Measurements from ENCODE around the gene MDFIC2.
"Not testable (repeated sequence)": the region's sequence is repeated elsewhere in the genome, so short reads cannot be mapped to it uniquely, and the experiment has no call there.

MDFIC2 gene

DNA sequence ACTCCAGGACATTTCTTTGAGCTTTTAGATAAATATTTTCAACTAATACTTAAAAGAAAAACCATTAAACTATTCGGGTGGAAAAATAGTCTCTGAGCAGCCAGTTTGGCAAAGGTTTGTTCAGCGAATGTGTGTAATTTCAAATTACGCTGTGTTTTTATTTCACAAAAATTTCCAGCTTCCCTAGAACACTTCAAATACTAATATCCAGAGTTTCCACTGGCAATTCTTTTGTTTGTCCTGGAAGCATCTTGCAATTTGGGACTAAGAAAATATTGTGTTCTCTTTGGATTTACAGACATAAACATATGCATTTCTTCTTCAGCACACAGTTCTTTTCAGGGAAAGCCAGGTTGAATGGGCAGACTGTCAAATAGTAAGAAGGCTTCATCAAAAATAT lies 61.9 kb downstream of the MDFIC2 start:
- DNase-seq: no peak

DNA sequence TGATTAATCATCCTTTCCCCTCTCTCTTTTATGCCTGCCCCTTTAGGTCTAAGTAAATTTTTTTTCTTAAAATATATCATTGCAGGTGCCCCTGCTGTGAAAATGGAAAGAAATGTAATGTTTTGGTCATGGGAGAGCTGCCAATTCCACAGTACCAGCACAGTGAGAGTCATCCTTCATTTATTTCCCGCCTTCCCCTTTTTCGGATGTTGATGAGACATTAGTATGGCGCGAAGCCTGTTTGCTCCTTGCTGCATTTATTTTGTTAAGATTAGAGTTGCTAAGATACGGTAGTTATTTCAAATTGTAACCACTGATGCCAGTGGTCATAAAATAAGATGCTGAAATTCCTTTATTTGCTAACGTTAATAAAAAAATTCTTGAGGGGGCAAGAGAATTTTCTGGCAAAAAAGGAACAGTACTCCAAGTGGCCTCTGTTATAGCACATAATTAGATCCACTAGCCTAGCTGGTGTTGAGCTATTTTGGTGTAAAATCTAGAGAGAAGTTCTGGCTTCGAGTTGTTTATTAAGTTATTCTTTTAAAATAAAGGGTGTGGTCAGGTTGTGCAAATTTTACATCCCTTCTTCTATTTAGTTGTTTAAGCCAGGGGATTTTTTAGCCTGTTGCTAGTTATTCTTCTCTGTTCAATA lies 62.8 kb downstream of the MDFIC2 start:
- no peak for DNase-seq

DNA sequence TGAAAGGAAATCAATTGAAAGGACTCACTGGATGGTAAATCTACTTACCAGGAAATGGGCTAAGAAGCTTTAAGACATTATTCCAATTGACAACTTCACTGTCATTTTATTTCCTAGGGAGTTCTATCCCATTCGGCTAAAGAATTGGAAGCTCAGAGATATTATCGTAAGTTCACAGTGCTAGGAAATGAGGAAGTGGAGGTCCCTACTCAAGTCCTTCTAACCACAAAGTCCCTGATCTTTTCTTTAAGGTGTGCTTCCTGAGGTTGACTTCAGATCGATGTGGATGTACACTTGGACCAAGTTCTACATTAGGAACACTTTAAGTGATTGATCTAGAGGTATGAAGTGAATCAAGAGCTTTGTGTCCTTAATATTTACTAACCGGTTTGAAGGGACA lies 63.6 kb downstream of the MDFIC2 start:
- no peak for DNase-seq

DNA sequence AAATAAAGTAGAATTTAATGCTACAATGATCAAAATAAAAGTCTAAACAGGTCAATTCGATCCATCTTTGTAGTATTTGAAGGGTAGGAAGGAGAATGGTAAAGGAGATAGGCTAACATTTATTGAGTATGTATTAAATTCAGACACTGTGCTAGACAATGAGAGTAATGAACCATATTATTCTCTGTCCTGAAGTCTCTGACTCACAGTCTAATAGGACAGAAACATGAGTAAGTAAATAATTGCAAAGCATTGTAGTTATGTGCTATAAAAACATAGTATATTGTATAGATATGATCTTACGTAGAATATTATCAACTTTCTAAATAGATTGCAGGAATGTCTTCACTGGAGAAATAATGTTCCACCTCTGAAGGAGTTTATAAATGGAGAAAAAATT lies 64.5 kb downstream of the MDFIC2 start:
- no peak for DNase-seq

DNA sequence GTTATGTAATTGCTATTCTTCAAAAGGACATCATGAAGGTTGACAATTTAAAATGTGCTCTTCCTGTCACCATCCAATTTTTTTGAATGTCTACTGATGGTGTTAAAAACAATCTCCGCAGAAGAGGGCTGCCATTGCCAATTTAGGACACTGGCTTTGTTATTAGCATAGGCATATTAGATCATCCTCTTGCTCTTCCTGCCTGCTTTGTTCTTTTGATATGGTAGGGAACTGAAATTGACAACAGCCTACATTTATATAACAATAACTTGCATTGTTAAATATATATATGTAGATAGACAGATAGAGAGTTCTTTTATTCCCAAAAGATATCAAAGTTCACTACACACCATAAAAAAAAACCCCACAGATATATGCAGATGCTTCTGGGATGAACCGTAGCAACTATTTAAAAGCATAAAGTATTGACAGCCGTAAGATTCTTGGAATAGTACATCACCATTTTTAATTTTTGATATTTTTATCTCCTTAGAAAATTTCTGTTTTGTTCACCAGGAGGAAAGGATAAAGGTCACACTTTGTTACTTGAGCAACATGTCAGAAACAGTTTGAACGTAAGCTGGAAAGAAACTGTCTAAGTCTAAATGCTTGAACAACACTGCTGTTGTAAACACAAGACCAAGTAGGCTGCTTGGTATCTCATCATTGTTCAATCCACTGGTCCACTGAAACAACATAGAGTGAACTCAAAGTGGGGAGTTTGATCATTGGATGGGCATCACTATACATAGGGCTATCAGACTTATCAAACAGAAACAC lies 66.5 kb downstream of the MDFIC2 start:
- DNase-seq: no peak

GRCh38 chr3:70244422-70244821 lies 68.0 kb downstream of the MDFIC2 start:
- DNase-seq: no peak

GRCh38 chr3:70242297-70242882 lies 70.0 kb downstream of the MDFIC2 start:
- no peak for DNase-seq

DNA sequence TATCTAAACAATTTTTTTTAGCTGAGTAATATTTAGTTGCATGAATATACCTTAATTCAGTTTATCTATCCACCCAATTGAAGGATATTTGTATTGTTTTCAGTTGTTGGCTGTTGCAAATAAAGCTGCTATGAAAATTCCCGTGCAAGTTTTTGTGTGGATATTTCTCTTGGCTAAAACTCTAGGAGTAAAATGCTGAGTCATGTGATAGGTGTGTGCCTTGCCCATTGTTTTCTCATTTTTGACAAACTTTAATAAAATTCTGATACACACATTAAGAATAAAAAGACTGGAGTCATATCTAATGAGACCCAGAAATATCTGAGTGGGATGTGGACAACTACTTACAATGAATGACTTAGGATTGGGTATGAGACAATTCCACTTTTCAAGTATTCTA lies 78.6 kb downstream of the MDFIC2 start:
- no peak for DNase-seq

- no peak for DNase-seq
These were observed 79.3 kb downstream of the MDFIC2 start for GRCh38 chr3:70233112-70233511.

DNA sequence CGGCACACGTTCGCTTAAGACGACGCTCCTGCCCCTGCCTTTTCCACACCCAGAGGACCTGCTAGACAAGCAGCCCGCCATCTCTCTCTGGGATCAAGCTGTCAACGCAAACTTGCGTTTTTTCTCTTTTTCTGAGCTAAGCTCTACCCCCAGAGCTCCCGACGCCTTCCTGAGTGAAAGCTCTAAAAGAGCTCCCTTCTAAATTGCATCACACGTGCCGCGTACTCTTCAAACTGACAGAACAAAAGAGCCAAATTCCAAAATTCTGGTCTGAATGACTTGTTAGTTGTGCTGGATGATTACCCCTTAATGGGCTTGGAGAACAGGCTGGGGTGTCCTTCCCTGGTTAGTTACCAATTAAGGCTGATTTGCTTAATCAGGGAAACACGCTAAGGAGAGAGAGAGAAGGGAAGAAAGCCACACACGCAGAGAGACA lies 81.2 kb downstream of the MDFIC2 start:
- no peak for DNase-seq

GRCh38 chr3:70227437-70227836 lies 85.0 kb downstream of the MDFIC2 start:
- no peak for DNase-seq

DNA sequence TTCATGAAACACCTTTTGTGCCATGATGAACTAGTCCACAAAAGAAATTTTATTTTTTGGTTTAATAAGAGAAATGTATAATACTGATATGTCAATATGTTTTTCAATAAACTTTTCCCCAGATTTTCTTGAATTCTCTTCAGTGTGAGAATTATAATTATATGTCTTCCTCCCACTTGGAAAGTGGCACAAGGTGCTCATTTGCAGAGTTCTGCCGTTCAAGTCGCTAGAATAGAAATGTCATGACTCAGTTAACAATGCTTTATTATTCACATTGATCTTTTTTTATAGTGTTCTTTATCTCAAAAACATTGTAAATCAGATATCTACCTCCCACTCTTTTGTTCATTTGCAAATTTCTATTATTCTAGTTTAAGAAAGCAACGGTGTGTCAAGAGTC lies 87.3 kb downstream of the MDFIC2 start:
- no peak for DNase-seq

- no peak for DNase-seq
These were observed 88.1 kb downstream of the MDFIC2 start for GRCh38 chr3:70224337-70224736.

DNA sequence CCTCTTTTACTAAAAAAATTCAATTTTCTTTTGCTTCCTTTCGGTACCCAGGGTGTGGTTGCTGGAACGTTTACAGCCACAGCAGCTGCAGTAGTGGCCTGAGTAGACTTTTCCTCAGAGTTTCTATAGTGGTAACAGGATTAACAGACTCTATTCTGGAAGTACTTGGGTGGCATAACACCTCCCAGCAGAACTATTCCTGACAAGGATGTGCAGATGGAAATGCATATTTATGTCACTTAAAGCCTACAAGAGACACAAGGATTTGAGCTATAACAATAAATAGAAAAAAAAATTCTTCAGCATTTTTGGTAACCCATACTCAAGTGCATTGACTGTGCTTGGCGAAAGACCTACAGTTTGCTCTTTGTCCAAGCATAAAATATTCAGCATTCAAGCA lies 94.0 kb downstream of the MDFIC2 start:
- no peak for DNase-seq

GRCh38 chr3:70211274-70211673 lies 101.2 kb downstream of the MDFIC2 start:
- not testable (repeated sequence) for DNase-seq

DNA sequence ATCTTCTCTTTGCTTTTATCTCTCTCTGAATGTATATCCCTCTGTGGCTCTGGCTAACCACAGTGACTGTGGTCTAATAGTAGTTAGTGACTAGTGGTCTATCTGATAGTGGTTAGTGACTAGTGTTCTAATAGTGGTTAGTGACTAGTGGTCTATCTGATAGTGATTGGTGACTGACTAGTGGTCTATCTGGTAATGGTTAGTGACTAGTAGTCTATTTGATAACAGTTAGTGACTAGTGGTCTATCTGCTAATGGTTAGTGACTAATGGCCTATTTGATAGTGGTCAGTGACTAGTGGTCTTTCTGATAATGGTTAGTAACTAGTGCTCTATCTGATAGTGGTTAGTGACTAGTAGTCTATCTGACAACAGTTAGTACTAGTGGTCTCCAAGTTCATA lies 110.5 kb downstream of the MDFIC2 start:
- no peak for DNase-seq

- DNase-seq: no peak
These were observed 122.5 kb downstream of the MDFIC2 start for GRCh38 chr3:70189884-70190473.

GRCh38 chr3:70186221-70186620 lies 126.2 kb downstream of the MDFIC2 start:
- DNase-seq: no peak

GRCh38 chr3:70185661-70186060 lies 126.8 kb downstream of the MDFIC2 start:
- no peak for DNase-seq

DNA sequence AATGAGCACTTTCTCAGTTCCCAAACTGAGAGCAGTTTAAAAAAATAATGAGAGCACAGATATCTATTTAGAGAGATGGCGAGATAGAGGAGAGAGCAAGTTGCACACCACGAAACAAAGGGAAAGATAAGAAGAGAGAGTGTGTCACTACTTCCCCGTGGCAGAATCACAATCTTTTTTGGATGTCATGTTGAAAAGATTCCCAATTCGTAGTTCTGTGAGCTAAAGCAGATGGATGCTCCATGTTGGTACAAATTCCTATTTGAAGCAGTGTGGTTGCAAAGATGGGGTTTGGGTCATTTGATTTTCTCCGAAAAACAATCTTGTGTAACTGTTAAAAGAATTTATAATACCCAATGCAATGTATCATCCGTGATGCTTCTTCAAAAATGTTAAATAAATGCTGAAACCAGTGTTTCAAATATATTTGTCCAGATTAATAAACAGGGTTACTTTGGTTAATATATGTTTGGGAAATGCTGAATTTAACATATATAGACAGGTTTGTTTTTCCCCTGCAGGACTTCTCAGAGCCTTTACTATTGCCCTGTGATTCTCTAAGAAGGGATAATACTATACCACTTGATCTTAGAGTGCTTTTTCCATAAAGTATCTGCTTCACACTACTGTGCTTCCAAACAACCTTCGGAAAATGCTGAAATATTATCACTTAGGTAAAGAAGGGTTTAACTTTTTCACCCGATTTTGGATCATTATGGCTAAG lies 128.5 kb downstream of the MDFIC2 start:
- no peak for DNase-seq

- DNase-seq: no peak
These were observed 130.3 kb downstream of the MDFIC2 start for GRCh38 chr3:70182166-70182565.

GRCh38 chr3:70180664-70181063 lies 131.8 kb downstream of the MDFIC2 start:
- no peak for DNase-seq

DNA sequence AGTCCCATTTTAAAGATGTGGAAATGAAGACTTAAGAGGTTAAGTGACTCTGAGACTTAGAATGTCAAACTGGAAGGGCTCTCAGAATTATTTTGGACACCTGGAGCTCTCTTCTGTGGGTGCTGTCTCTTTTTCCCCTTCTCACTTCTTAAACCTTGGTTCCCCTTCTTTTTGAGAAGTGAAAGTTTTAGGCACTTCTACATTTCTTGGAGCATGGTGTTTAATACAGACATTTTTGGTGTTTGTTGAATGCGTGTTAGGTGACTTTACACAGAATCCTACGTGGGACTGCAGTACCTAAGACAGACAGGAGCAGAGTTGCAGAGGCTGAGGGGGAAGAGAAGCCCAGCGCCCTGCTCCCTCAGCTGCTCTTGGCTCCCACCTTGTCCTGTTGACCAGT lies 133.3 kb downstream of the MDFIC2 start:
- DNase-seq: no peak
